Glutamatergic neuron (in vitro differentiated cells): ENCODE results near the gene ZNF525. TPM values are rescaled to one million over a fixed set of nuclear protein-coding genes. Genes with fewer than 3 reads are reported as not detected.

Source experiments
- total RNA-seq: library from RNA; stranded (reverse); fragmentation: NEBNext Ultra II Directional; extraction: Animal tissue kit (Norgen Biotek cat#: 25700); gene quantifications from one replicate; pipeline ENCODE4 v1.2.1, GENCODE V29; 2021; ENCODE audit not compliant: unreplicated experiment

The ZNF525 gene
- total RNA-seq, 1 donor from 2014 or later = 8.2 TPM

Other genes with a start within 250 kb of the ZNF525 start
- gene ZNF415, start 232.8 kb upstream of the ZNF525 start, total RNA-seq = 12.7 TPM
- gene ZNF347, start 206.7 kb upstream of the ZNF525 start, total RNA-seq = 11.1 TPM
- 1.1 TPM for gene ZNF665, start 172.3 kb upstream of the ZNF525 start, total RNA-seq
- 63.0 TPM for gene ZNF677, start 110.8 kb upstream of the ZNF525 start, total RNA-seq
- gene VN1R2, start 107.4 kb upstream of the ZNF525 start, total RNA-seq = not detected
- gene VN1R4, start 98.0 kb upstream of the ZNF525 start, total RNA-seq = not detected
- gene ZNF845, start 32.0 kb upstream of the ZNF525 start, total RNA-seq = 8.5 TPM
- 21.4 TPM for gene ZNF765, start 29.4 kb downstream of the ZNF525 start, total RNA-seq
- gene ZNF761, start 66.3 kb downstream of the ZNF525 start, total RNA-seq = 9.8 TPM
- gene ZNF813, start 102.0 kb downstream of the ZNF525 start, total RNA-seq = 5.2 TPM
- 13.3 TPM for gene ZNF331, start 172.4 kb downstream of the ZNF525 start, total RNA-seq